H1 (cell line): ENCODE results near the gene INO80C.

Experiments
- CTCF ChIP-seq, 3 experiments: IDR thresholded peaks; 1 replicate in 2 of 3; 2 replicates in 1 of 3; pipeline versions ENCODE4 v1.5.1 to v1.6.1; 2011; ENCODE audit warnings: low read length in 3 of 3, mild to moderate bottlenecking in 3 of 3, inconsistent platforms in 2 of 3, low read depth in 1 of 3, moderate library complexity in 1 of 3; ENCODE audit not compliant: insufficient read depth in 1 of 3; ENCODE audit errors: control extremely low read depth in 1 of 3
- EP300 ChIP-seq, 2 experiments: IDR thresholded peaks; 1 replicate in 1 of 2; 2 replicates in 1 of 2; pipeline ENCODE4 v1.6.1; 2011 to 2012; ENCODE audit warnings: low read depth in 2 of 2, low read length in 2 of 2, mild to moderate bottlenecking in 2 of 2, borderline replicate concordance in 1 of 2, inconsistent platforms in 1 of 2, moderate library complexity in 1 of 2
- MAX ChIP-seq: IDR thresholded peaks from 2 replicates; pipeline ENCODE4 v1.6.1; 2012; ENCODE audit warnings: inconsistent platforms
- POLR2AphosphoS5 ChIP-seq: IDR thresholded peaks from 2 replicates; pipeline ENCODE4 v1.6.1; 2011; ENCODE audit warnings: low read depth, low read length
- RFX5 ChIP-seq: IDR thresholded peaks from 2 replicates; pipeline ENCODE4 v1.6.1; 2011; ENCODE audit warnings: low read depth, low read length, improper control_type of control experiment, borderline replicate concordance
- SP1 ChIP-seq: IDR thresholded peaks from 2 replicates; pipeline ENCODE4 v1.6.1; 2011; ENCODE audit warnings: low read depth, low read length

GRCh38 chr18:35436076-35436649 is 61.6 kb downstream of the INO80C start:
- TF ChIP-seq CTCF (IDR thresholded peaks at IDR 0.05; ENCODE audit: control extremely low read depth in 1 of 3, insufficient read depth in 1 of 3, low read depth in 1 of 3, low read length in 3 of 3) (no peak), POLR2AphosphoS5 (no peak), RFX5 (no peak), SP1 (no peak), MAX (no peak), EP300 (IDR thresholded peaks at IDR 0.05; ENCODE audit: borderline replicate concordance in 1 of 2, low read depth in 2 of 2, low read length in 2 of 2) (no peak)
